ENCODE measurements around the gene OR1L6. TPM values are rescaled to one million over a fixed set of nuclear protein-coding genes. Genes with fewer than 3 reads are reported as not detected.

Gene OR1L6
- total RNA-seq, 1 donor from 2014 or later, result not detected

DNA sequence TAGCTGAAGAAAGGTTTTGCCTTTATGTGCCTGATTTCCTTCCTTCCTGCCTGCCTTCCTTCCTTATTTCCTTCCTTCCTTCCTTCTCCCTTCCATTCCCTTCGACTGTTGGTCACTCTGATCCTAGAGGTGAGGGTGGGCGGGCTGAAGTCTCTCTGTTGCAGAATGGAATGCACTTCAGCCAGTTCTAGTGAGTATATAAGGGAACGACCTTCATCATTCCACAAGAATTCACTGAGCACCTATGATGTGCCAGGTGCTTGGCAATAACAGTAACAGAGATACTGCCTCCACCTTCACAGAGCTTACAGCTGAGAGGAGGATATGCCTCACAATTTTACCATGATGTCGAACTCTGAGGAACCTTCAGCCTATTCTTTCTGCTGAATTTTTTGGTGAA, 37.9 kb downstream of the OR1L6 start:
- peaks cover 3% of the 10 kb centered on the region for H3K9me3 Mint-ChIP-seq (ENCODE audit: unreplicated experiment)
- DNase-seq, result no peak
- H3K36me3 Mint-ChIP-seq (ENCODE audit: unreplicated experiment), result no peaks in the 10 kb centered on the region
- TF ChIP-seq, protein P1, sequence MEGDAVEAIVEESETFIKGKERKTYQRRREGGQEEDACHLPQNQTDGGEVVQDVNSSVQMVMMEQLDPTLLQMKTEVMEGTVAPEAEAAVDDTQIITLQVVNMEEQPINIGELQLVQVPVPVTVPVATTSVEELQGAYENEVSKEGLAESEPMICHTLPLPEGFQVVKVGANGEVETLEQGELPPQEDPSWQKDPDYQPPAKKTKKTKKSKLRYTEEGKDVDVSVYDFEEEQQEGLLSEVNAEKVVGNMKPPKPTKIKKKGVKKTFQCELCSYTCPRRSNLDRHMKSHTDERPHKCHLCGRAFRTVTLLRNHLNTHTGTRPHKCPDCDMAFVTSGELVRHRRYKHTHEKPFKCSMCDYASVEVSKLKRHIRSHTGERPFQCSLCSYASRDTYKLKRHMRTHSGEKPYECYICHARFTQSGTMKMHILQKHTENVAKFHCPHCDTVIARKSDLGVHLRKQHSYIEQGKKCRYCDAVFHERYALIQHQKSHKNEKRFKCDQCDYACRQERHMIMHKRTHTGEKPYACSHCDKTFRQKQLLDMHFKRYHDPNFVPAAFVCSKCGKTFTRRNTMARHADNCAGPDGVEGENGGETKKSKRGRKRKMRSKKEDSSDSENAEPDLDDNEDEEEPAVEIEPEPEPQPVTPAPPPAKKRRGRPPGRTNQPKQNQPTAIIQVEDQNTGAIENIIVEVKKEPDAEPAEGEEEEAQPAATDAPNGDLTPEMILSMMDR (IDR thresholded peaks at IDR 0.05; ENCODE audit: partially characterized antibody, unreplicated experiment), result no peak
- H3K4me3 Mint-ChIP-seq (ENCODE audit: unreplicated experiment), result no peak overlapping the region
- no peaks in the 10 kb centered on the region for H3K4me1 Mint-ChIP-seq (ENCODE audit: low read depth, unreplicated experiment)
- peaks cover 1% of the 10 kb centered on the region for H3K27me3 Mint-ChIP-seq (ENCODE audit: unreplicated experiment)
- H3K27ac Mint-ChIP-seq (ENCODE audit: unreplicated experiment), result no peak overlapping the region

GRCh38 chr9:122781671-122782070, 39.6 kb downstream of the OR1L6 start:
- TF ChIP-seq, protein P1 (IDR thresholded peaks at IDR 0.05; ENCODE audit: partially characterized antibody, unreplicated experiment), result no peak
- no peak overlapping the region for H3K27ac Mint-ChIP-seq (ENCODE audit: unreplicated experiment)
- DNase-seq, result no peak
- H3K27me3 Mint-ChIP-seq (ENCODE audit: unreplicated experiment), result no peaks in the 10 kb centered on the region
- H3K9me3 Mint-ChIP-seq (ENCODE audit: unreplicated experiment), result peaks cover 3% of the 10 kb centered on the region
- H3K36me3 Mint-ChIP-seq (ENCODE audit: unreplicated experiment), result no peaks in the 10 kb centered on the region
- no peaks in the 10 kb centered on the region for H3K4me1 Mint-ChIP-seq (ENCODE audit: low read depth, unreplicated experiment)
- H3K4me3 Mint-ChIP-seq (ENCODE audit: unreplicated experiment), result no peak overlapping the region

GRCh38 chr9:122785269-122785668, 43.2 kb downstream of the OR1L6 start:
- no peak for DNase-seq
- H3K4me3 Mint-ChIP-seq (ENCODE audit: unreplicated experiment), result no peak overlapping the region
- H3K36me3 Mint-ChIP-seq (ENCODE audit: unreplicated experiment), result no peaks in the 10 kb centered on the region
- H3K27ac Mint-ChIP-seq (ENCODE audit: unreplicated experiment), result no peak overlapping the region
- no peaks in the 10 kb centered on the region for H3K27me3 Mint-ChIP-seq (ENCODE audit: unreplicated experiment)
- TF ChIP-seq, protein P1 (IDR thresholded peaks at IDR 0.05; ENCODE audit: partially characterized antibody, unreplicated experiment), result no peak
- no peaks in the 10 kb centered on the region for H3K9me3 Mint-ChIP-seq (ENCODE audit: unreplicated experiment)
- H3K4me1 Mint-ChIP-seq (ENCODE audit: low read depth, unreplicated experiment), result no peaks in the 10 kb centered on the region

- H3K27me3 Mint-ChIP-seq (ENCODE audit: unreplicated experiment), result no peaks in the 10 kb centered on the region
- TF ChIP-seq, protein P1 (IDR thresholded peaks at IDR 0.05; ENCODE audit: partially characterized antibody, unreplicated experiment), result no peak
- H3K27ac Mint-ChIP-seq (ENCODE audit: unreplicated experiment), result no peak overlapping the region
- DNase-seq, result no peak
- no peak overlapping the region for H3K4me3 Mint-ChIP-seq (ENCODE audit: unreplicated experiment)
- H3K9me3 Mint-ChIP-seq (ENCODE audit: unreplicated experiment), result no peaks in the 10 kb centered on the region
- H3K4me1 Mint-ChIP-seq (ENCODE audit: low read depth, unreplicated experiment), result no peaks in the 10 kb centered on the region
- H3K36me3 Mint-ChIP-seq (ENCODE audit: unreplicated experiment), result no peaks in the 10 kb centered on the region
Measured at GRCh38 chr9:122786338-122786737, 44.2 kb downstream of the OR1L6 start.

DNA sequence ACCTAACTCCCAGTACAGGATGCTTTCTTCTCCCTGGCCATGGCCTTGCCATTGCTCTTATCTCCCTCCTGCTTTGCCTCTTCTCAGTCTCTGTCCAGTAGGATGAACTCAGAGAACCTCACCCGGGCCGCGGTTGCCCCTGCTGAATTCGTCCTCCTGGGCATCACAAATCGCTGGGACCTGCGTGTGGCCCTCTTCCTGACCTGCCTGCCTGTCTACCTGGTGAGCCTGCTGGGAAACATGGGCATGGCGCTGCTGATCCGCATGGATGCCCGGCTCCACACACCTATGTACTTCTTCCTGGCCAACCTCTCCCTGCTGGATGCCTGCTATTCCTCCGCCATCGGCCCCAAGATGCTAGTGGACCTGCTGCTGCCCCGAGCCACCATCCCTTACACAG, 46.7 kb downstream of the OR1L6 start, which contains the start of gene OR5C1:
OR5C1 (plus strand) TSS at position 103 of the 400 bp plus-strand sequence; CDS start at position 103, 0 bp downstream.
- no peaks in the 10 kb centered on the region for H3K27me3 Mint-ChIP-seq (ENCODE audit: unreplicated experiment)
- TF ChIP-seq, protein P1 (IDR thresholded peaks at IDR 0.05; ENCODE audit: partially characterized antibody, unreplicated experiment), result no peak
- H3K4me3 Mint-ChIP-seq (ENCODE audit: unreplicated experiment), result no peak within 1 kb of the TSS
- no peak within 1 kb of the TSS for H3K27ac Mint-ChIP-seq (ENCODE audit: unreplicated experiment)
- no peaks in the 10 kb centered on the region for H3K9me3 Mint-ChIP-seq (ENCODE audit: unreplicated experiment)
- DNase-seq, result no peak
- no peaks in the 10 kb centered on the region for H3K36me3 Mint-ChIP-seq (ENCODE audit: unreplicated experiment)
- H3K4me1 Mint-ChIP-seq (ENCODE audit: low read depth, unreplicated experiment), result no peaks in the 10 kb centered on the region

All from glutamatergic neuron (in vitro differentiated cells).